ENCODE measurements around the gene CHIC2.

DNA sequence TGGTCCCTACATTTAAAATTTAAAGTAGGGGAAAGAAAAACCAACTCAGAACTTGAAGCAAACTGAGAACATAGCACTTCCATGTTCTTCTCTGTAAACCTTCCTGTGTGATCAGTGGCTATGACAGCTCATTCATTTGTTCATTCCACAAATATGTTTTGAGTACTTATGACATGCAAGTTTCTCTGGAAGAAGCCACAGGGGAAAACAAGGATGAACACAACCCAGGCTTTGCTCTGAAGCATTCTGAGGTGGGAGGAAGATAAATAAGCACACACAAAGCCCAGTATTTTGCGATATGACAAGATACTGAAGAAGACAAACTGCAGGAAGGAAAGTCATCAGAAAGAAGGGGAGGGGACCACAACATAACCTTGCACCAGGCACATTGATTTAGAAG is 96.4 kb downstream of the CHIC2 start:
- TF ChIP-seq CTCF (IDR thresholded peaks at IDR 0.05), result no peak
- TF ChIP-seq POLR2A (IDR thresholded peaks at IDR 0.05; ENCODE audit: low read depth), result no peak
